ENCODE data around the gene CTSW. TPM values are rescaled to one million over a fixed set of nuclear protein-coding genes. Genes with fewer than 3 reads are reported as not detected.
A peak's percentile ranks its signal among the peaks of the same experiment; 100 is the strongest.

CTSW gene
- total RNA-seq, 2 experiments from 2014 or later = 11.1 to 13.2 TPM

DNA sequence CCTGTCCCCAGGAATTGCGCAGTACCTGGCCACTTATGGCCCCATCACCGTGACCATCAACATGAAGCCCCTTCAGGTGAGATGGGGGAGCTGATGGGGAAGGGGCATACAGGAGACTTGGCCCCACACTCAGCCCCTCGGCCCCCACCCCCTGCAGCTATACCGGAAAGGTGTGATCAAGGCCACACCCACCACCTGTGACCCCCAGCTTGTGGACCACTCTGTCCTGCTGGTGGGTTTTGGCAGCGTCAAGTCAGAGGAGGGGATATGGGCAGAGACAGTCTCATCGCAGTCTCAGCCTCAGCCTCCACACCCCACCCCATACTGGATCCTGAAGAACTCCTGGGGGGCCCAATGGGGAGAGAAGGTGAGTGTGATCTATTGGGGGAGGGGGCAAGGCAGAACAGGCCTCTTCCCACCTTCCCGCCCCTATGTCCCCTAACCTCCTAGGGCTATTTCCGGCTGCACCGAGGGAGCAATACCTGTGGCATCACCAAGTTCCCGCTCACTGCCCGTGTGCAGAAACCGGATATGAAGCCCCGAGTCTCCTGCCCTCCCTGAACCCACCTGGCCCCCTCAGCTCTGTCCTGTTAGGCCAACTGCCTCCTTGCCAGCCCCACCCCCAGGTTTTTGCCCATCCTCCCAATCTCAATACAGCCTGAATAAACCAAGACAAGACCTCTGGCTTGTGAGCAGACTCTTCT, 3.6 kb downstream of the CTSW start:
- Mint-ChIP-seq H3K27me3 (no peaks in the 10 kb centered on the region), H3K4me1 (ENCODE audit: low read depth) (peaks cover 47% of the 10 kb centered on the region), H3K4me3 (no peak overlapping the region), H3K27ac (no peak overlapping the region), H3K9me3 (no peaks in the 10 kb centered on the region), H3K36me3 (peaks cover 35% of the 10 kb centered on the region)
- POLR2A ChIA-PET = interaction anchor here (0.9 to 1.5 kb wide), 2 partner anchors 13 to 100 kb away, joined by 3 read pairs; no protein-coding TSS in a partner anchor
- CTCF ChIA-PET = interaction anchor here (0.9 to 9.5 kb wide), 24 partner anchors 12 to 186 kb away, joined by 3 to 277 read pairs (median 9); partner anchors contain the start of genes C11orf68, CFL1, EFEMP2 and FOSL1
- no peak for DNase-seq
- intact Hi-C loops (cut with micrococcal nuclease) = no loop called here

DNA sequence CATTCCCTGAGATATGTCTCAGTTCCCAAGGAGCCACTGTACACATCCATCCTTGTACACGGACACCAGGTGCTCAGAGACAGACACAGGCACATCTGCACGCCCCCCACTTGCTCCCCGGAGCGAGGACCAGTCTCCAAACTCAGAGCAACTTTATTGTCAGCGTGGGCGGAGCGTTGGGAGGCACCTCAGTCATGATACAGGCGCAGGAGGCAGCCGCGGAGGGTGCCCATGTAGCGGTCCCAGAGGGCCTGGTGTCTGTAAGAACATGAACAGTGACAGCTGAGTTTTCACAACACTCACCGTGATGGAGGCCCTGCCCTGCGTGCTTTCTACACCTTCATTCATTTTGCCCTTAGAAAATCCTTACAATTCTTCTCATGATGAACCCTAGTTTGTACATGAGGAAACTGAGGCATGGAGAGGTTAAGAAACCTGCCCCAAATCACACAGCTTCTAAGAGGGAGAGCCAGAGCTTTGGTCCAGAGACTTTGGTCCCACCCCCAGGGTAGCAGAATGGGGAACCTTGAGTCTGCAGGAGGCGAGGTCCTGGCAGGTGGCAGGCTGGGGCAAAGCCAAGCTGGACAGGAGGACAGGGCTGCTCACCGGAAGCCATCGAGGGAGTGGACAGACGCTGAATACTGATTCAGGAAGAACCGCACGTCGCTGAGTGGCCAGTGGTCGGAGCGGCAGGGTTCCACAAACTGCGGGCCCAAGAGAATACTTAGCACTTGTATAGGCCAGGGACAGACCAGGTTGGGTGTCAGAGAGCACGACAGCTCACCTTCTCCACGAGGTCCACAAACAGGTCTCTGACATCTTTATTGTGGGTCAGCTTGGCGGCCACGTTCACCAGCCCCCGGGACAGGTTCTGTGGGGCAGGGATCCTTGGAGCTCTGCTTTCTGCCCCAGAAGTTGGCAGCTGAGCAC, 4.4 kb downstream of the CTSW start:
- H3K4me1 Mint-ChIP-seq (ENCODE audit: low read depth) = peaks cover 50% of the 10 kb centered on the region
- H3K27me3 Mint-ChIP-seq = no peaks in the 10 kb centered on the region
- H3K36me3 Mint-ChIP-seq = peaks cover 36% of the 10 kb centered on the region
- H3K4me3 Mint-ChIP-seq = no peak overlapping the region
- H3K27ac Mint-ChIP-seq = no peak overlapping the region
- intact Hi-C loops (cut with micrococcal nuclease) = loop anchor here (1.0 kb wide), 1 partner anchor 105 kb away; no protein-coding TSS in a partner anchor
- ChIA-PET CTCF (interaction anchor here (0.6 to 9.5 kb wide), 65 partner anchors 8 to 375 kb away, joined by 3 to 277 read pairs (median 5); partner anchors contain the start of genes AP5B1, BANF1, C11orf68 and CFL1), POLR2A (interaction anchor here (0.8 to 2.0 kb wide), 10 partner anchors 10 to 172 kb away, joined by 3 to 11 read pairs (median 3); partner anchors contain the start of genes CFL1, KAT5 and MUS81)
- DNase-seq = no peak
- H3K9me3 Mint-ChIP-seq = no peaks in the 10 kb centered on the region

DNA sequence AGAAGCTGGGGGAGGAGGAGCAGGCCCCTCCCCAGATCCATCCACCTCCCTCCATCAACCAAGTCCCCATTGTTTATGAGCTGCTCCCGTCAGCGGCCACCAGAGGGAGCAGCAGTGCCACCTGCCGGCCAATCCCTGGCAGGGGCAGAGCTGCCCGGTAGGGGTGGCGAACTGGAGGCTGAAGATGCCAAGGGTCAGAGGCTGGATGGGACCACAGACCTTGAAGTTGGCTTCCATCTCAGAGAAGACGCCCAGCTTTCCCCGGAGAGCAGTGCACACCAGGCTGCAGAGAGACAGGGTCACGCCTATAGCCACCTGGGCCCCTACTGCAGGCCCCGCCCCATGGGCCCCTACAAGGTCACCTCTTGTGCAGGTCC, 5.1 kb downstream of the CTSW start:
- intact Hi-C loops (cut with micrococcal nuclease) = loop anchor here (1.0 kb wide), 1 partner anchor 105 kb away; no protein-coding TSS in a partner anchor
- CTCF ChIA-PET = interaction anchor here (0.5 to 9.5 kb wide), 67 partner anchors 7 to 1528 kb away, joined by 3 to 277 read pairs (median 5); partner anchors contain the start of genes AP5B1, BANF1, C11orf68 and CFL1
- Mint-ChIP-seq H3K4me1 (ENCODE audit: low read depth) (peaks cover 48% of the 10 kb centered on the region), H3K4me3 (no peak overlapping the region), H3K27ac (no peak overlapping the region), H3K36me3 (peaks cover 36% of the 10 kb centered on the region), H3K27me3 (no peaks in the 10 kb centered on the region), H3K9me3 (no peaks in the 10 kb centered on the region)
- DNase-seq = peak; percentile 87
- POLR2A ChIA-PET = interaction anchor here (0.8 to 2.0 kb wide), 9 partner anchors 10 to 173 kb away, joined by 3 to 11 read pairs (median 3); partner anchors contain the start of genes CFL1, KAT5 and MUS81

DNA sequence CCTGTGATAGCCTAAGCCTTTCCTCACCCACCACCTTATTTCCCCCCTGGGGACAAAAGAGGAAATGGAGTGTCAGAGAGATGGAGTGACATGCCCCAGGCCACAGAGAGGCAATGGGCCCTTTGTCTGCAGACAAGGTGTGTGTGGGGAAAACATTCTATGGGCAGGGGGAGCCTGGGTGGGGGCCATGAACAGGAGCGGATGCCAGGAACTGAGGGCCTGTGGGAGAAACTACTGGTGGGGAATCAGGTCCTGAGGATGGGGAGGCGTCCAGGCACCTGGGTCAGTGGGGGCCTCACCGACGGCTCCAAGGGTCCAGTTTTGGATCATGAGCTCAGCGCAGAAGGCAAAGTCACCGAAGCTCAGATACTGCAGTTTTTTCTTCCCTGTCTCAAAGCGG, 5.6 kb downstream of the CTSW start:
- ChIA-PET POLR2A (interaction anchor here (0.8 to 2.0 kb wide), 7 partner anchors 9 to 174 kb away, joined by 3 to 11 read pairs (median 4); partner anchors contain the start of genes CFL1, KAT5 and MUS81), CTCF (interaction anchor here (0.5 to 9.5 kb wide), 62 partner anchors 8 to 1528 kb away, joined by 3 to 277 read pairs (median 5); partner anchors contain the start of genes AP5B1, BANF1, C11orf68 and CFL1)
- intact Hi-C loops (cut with micrococcal nuclease) = no loop called here
- Mint-ChIP-seq H3K27ac (no peak overlapping the region), H3K9me3 (no peaks in the 10 kb centered on the region), H3K27me3 (no peaks in the 10 kb centered on the region), H3K4me1 (ENCODE audit: low read depth) (peaks cover 52% of the 10 kb centered on the region), H3K36me3 (peaks cover 36% of the 10 kb centered on the region), H3K4me3 (no peak overlapping the region)
- no peak for DNase-seq

DNA sequence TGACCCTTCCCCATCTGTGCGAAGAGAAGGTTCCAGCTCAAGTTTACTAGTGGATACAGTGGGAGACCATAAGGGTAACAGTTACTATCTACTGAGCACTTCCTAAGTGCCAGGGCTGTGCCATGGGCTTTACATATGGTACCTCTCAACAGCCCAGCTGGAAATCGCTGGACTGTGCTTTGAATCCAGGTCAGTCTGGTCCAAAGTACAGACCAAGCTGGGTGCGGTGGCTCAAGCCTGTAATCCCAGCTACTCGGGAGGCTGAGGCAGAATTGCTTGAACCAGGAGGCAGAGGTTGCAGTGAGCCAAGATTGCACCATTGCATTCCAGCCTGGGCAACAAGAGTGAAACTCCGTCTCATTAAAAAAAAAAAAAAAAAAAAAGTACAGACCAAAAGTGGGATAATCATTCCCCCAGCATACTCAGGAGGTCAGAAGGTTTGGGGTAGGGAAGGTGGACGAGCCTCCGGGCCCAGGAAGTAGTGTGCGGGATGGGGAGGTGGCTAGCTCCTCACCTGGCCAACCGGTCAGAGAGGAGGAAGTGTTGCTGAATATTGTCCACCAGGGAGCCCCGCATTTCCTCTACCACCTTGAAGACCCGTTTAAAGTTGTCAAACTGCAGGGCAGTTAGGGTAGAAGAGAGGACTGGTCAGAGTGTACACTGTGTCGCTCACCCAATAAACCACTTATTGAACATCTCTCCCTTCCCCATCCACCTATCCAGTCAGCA, 6.3 kb downstream of the CTSW start:
- ChIA-PET CTCF (interaction anchor here (0.6 to 9.5 kb wide), 27 partner anchors 9 to 296 kb away, joined by 3 to 277 read pairs (median 12); partner anchors contain the start of genes AP5B1, CFL1, EFEMP2 and FOSL1), POLR2A (interaction anchor here (2.0 kb wide), 2 partner anchors 8 to 27 kb away, joined by 5 to 11 read pairs; partner anchors contain the start of genes CFL1 and MUS81)
- Mint-ChIP-seq H3K27me3 (no peaks in the 10 kb centered on the region), H3K9me3 (no peaks in the 10 kb centered on the region), H3K36me3 (peaks cover 36% of the 10 kb centered on the region), H3K4me1 (ENCODE audit: low read depth) (peaks cover 49% of the 10 kb centered on the region), H3K27ac (peak overlapping the region; percentile 66), H3K4me3 (no peak overlapping the region)
- DNase-seq = no peak
- intact Hi-C loops (cut with micrococcal nuclease) = no loop called here

DNA sequence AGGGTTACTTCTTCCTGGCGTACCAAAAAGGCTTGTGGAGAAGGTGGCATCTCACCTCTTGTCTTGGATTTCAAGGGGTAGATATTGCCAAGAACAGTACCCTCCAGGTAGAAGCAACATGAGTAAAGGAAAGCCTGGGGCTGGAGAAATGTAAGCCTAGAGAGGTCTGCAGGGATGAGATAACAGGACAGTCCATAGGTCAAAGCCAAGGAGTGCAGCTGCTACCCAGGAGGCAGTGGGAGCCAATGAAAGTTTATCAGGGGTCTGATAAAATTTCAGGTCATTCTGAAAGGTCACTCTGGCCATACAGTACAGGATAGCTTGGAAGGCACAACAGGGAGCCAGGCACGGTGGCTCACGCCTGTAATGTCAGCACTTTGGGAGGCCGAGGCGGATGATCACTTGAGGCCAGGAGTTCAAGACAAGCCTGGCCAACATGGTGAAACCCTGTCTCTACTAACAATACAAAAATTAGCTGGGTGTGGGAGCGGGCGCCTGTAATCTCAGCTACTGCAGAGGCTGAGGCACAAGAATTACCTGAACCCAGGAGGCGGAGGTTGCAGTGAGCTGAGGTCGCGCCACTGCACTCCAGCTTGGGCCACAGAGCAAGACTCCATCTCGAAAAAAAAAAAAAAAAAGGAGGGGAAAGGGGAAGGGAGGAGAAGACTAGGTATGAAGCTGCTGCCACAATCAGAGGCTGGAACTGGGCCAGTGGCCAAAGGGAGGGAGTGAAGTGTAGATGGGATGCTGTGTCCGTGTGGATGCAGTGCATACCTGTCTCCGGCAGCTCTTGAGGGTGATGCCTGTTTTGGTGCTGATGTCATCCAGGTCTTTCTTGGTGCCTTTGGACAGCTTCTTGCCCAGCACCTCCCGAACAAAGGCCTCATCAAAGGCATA, 7.4 kb downstream of the CTSW start:
- H3K4me1 Mint-ChIP-seq (ENCODE audit: low read depth) = peaks cover 46% of the 10 kb centered on the region
- ChIA-PET POLR2A (interaction anchor here (0.6 to 7.5 kb wide), 4 partner anchors 10 to 242 kb away, joined by 3 to 95 read pairs (median 16); partner anchors contain the start of genes CFL1 and MUS81), CTCF (interaction anchor here (0.6 to 9.5 kb wide), 17 partner anchors 11 to 224 kb away, joined by 3 to 277 read pairs (median 16); partner anchors contain the start of genes AP5B1, CFL1, EFEMP2 and FOSL1)
- peaks cover 36% of the 10 kb centered on the region for H3K36me3 Mint-ChIP-seq
- peak overlapping the region; percentile 99 for H3K4me3 Mint-ChIP-seq
- no peaks in the 10 kb centered on the region for H3K9me3 Mint-ChIP-seq
- DNase-seq = no peak
- peak overlapping the region; percentile 89 for H3K27ac Mint-ChIP-seq
- H3K27me3 Mint-ChIP-seq = no peaks in the 10 kb centered on the region
- intact Hi-C loops (cut with micrococcal nuclease) = no loop called here

DNA sequence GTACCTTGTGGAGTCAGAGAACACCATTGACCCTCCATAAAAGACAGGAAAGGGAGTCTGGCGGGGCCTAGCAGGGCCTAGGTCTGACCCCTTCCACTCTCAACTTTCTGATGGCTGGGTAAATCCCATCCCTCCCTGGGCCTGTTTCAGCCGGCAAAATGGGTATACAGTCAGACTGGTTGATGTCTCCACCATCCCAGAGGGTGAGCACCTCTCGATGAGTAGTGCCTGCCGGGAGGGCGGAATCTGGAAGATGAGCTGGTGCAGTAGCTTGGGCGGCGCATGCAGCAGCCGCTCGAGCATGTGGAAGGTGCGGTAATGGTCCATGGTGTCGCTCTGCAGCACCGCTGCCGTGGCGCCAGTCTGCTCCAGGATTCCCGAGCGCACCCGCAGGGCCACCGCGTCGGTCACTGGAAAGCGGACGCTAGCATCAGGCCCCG, 8.1 kb downstream of the CTSW start:
- peaks cover 53% of the 10 kb centered on the region for H3K4me1 Mint-ChIP-seq (ENCODE audit: low read depth)
- DNase-seq = peak; percentile 54
- ChIA-PET POLR2A (interaction anchor here (0.6 to 7.5 kb wide), 9 partner anchors 8 to 243 kb away, joined by 3 to 98 read pairs (median 4); partner anchors contain the start of genes CFL1, CTSW, FOSL1 and KAT5), CTCF (interaction anchor here (0.6 to 9.5 kb wide), 24 partner anchors 8 to 225 kb away, joined by 3 to 277 read pairs (median 5); partner anchors contain the start of genes AP5B1, BANF1, CFL1 and CTSW)
- H3K27ac Mint-ChIP-seq = peak overlapping the region; percentile 89
- H3K9me3 Mint-ChIP-seq = no peaks in the 10 kb centered on the region
- no peaks in the 10 kb centered on the region for H3K27me3 Mint-ChIP-seq
- intact Hi-C loops (cut with micrococcal nuclease) = loop anchor here (1.0 to 2.0 kb wide), 4 partner anchors 15 to 73 kb away; partner anchors contain the start of genes CFL1, EFEMP2 and SART1
- H3K36me3 Mint-ChIP-seq = peaks cover 38% of the 10 kb centered on the region
- peak overlapping the region; percentile 99 for H3K4me3 Mint-ChIP-seq

DNA sequence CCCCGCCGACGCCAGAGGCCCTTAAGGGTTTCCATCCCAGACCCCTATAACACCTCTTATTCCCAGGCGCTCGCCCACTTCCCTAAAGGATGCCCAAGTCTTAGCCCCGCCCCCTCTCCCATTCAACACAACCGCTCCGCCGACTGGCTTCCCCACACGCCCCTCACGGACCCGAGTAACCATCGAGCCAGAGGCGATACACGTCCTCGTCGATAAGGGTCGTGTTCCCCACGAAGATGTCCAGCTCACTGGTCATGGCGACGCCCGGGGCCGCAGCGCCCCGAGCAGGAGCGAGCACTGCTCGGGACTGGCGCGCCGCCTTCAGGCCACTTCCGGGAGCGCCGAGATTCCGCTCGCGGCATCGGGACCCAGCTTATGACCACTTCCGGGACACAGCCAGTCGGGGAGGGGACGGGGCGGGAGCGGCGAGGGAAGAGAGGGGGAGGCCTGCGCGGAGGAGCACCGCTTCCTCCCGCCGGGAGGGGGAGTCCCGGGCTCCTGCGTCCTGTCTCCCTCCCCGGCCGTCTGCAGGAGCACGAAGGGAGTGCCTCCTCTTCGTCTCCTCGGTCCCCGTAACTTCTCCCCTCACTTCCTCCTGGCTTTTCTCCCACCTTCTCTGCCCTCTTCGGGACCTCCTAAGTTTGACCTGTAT, 8.7 kb downstream of the CTSW start, which contains the start of gene FIBP:
TSS of gene FIBP (minus strand) at position 309 of the 652 bp plus-strand sequence. CDS start at position 256, 53 bp downstream.
- peaks cover 57% of the 10 kb centered on the region for H3K4me1 Mint-ChIP-seq (ENCODE audit: low read depth)
- H3K27me3 Mint-ChIP-seq = no peaks in the 10 kb centered on the region
- CTCF ChIA-PET = interaction anchor here (0.7 to 9.5 kb wide), 31 partner anchors 8 to 275 kb away, joined by 3 to 277 read pairs (median 4); partner anchors contain the start of genes AP5B1, BANF1, CFL1 and CST6
- intact Hi-C loops (cut with micrococcal nuclease) = loop anchor here (1.0 to 2.0 kb wide), 4 partner anchors 15 to 73 kb away; partner anchors contain the start of genes CFL1, EFEMP2 and SART1
- no peaks in the 10 kb centered on the region for H3K9me3 Mint-ChIP-seq
- peak; percentile 98 for DNase-seq
- peak within 1 kb of the TSS; percentile 99 for H3K4me3 Mint-ChIP-seq
- H3K27ac Mint-ChIP-seq = peak within 1 kb of the TSS; percentile 89
- peaks cover 39% of the 10 kb centered on the region for H3K36me3 Mint-ChIP-seq
- POLR2A ChIA-PET = interaction anchor here (0.9 to 7.5 kb wide), 13 partner anchors 9 to 176 kb away, joined by 3 to 98 read pairs (median 4); partner anchors contain the start of genes CFL1, CTSW, FOSL1 and KAT5

All from activated CD4-positive, alpha-beta memory T cell treated with anti-CD3 and anti-CD28 coated beads for 36 hours (primary cell).